GM19023 (cell line): ENCODE data around the gene ARHGAP40.
"Not testable (repeated sequence)": the region's sequence is repeated elsewhere in the genome, so short reads cannot be mapped to it uniquely, and the experiment has no call there.

Source experiments
- ATAC-seq: cut with Tn5 transposase; IDR thresholded peaks from one replicate; pipeline ENCODE4 v1.9.1; 2021; ENCODE audit warnings: mild to moderate bottlenecking, moderate library complexity; ENCODE audit not compliant: unreplicated experiment

The ARHGAP40 gene

GRCh38 chr20:38586181-38586525 is 15.5 kb upstream of the ARHGAP40 start:
- no peak for ATAC-seq

- no peak for ATAC-seq
These were observed 13.3 kb upstream of the ARHGAP40 start for GRCh38 chr20:38588303-38588702.

- no peak for ATAC-seq
These were observed 12.3 kb upstream of the ARHGAP40 start for GRCh38 chr20:38589351-38589750.

GRCh38 chr20:38589967-38590675 is 11.5 kb upstream of the ARHGAP40 start:
- no peak for ATAC-seq

- ATAC-seq = no peak
These were observed 10.7 kb upstream of the ARHGAP40 start for GRCh38 chr20:38590676-38591473.

GRCh38 chr20:38591474-38592410 is 9.9 kb upstream of the ARHGAP40 start:
- ATAC-seq = no peak

- ATAC-seq = not testable (repeated sequence)
These were observed 9.2 kb upstream of the ARHGAP40 start for GRCh38 chr20:38592411-38592790.

GRCh38 chr20:38594281-38594680 is 7.3 kb upstream of the ARHGAP40 start:
- not testable (repeated sequence) for ATAC-seq

- not testable (repeated sequence) for ATAC-seq
These were observed 5.7 kb upstream of the ARHGAP40 start for GRCh38 chr20:38595886-38596285.

- ATAC-seq = no peak
These were observed 2.2 kb upstream of the ARHGAP40 start for GRCh38 chr20:38599410-38599882.

- ATAC-seq = no peak
These were observed 1.6 kb upstream of the ARHGAP40 start for GRCh38 chr20:38600057-38600456.

- ATAC-seq = no peak
These were observed 574 bp downstream of the ARHGAP40 start for GRCh38 chr20:38602185-38602581.

GRCh38 chr20:38603286-38603685 is 1.7 kb downstream of the ARHGAP40 start:
- no peak for ATAC-seq

GRCh38 chr20:38604873-38605303 is 3.3 kb downstream of the ARHGAP40 start:
- ATAC-seq = no peak

GRCh38 chr20:38607351-38607750 is 5.7 kb downstream of the ARHGAP40 start:
- ATAC-seq = no peak

GRCh38 chr20:38608188-38608587 is 6.6 kb downstream of the ARHGAP40 start:
- ATAC-seq = no peak

- no peak for ATAC-seq
These were observed 8.2 kb downstream of the ARHGAP40 start for GRCh38 chr20:38609815-38610214.

GRCh38 chr20:38610521-38610920 is 8.9 kb downstream of the ARHGAP40 start:
- ATAC-seq = no peak

GRCh38 chr20:38612751-38613515 is 11.3 kb downstream of the ARHGAP40 start:
- ATAC-seq = no peak

GRCh38 chr20:38615283-38615682 is 13.7 kb downstream of the ARHGAP40 start:
- no peak for ATAC-seq
